ENCODE results near the gene SH2D5.

SH2D5 gene

GRCh38 chr1:20724364-20725188 lies 7.9 kb downstream of the SH2D5 start:
- no peak overlapping the region for H3K4me3 ChIP-seq (replicated peaks; ENCODE audit: low read depth, low read length)
- no peak for TF ChIP-seq CTCF (IDR thresholded peaks at IDR 0.05; ENCODE audit: low read length, missing control alignments)
- no peak for DNase-seq (ENCODE audit: low read depth)

- H3K4me3 ChIP-seq (replicated peaks; ENCODE audit: low read depth, low read length): no peak overlapping the region
- no peak for TF ChIP-seq CTCF (IDR thresholded peaks at IDR 0.05; ENCODE audit: low read length, missing control alignments)
- DNase-seq (ENCODE audit: low read depth): no peak
These were observed 8.8 kb downstream of the SH2D5 start for GRCh38 chr1:20723537-20724363.

GRCh38 chr1:20723159-20723536 lies 9.4 kb downstream of the SH2D5 start:
- no peak for TF ChIP-seq CTCF (IDR thresholded peaks at IDR 0.05; ENCODE audit: low read length, missing control alignments)
- DNase-seq (ENCODE audit: low read depth): no peak
- no peak overlapping the region for H3K4me3 ChIP-seq (replicated peaks; ENCODE audit: low read depth, low read length)

GRCh38 chr1:20721117-20722061 lies 11.1 kb downstream of the SH2D5 start:
- no peak for TF ChIP-seq CTCF (IDR thresholded peaks at IDR 0.05; ENCODE audit: low read length, missing control alignments)
- no peak overlapping the region for H3K4me3 ChIP-seq (replicated peaks; ENCODE audit: low read depth, low read length)
- no peak for DNase-seq (ENCODE audit: low read depth)

- no peak overlapping the region for H3K4me3 ChIP-seq (replicated peaks; ENCODE audit: low read depth, low read length)
- TF ChIP-seq CTCF (IDR thresholded peaks at IDR 0.05; ENCODE audit: low read length, missing control alignments): no peak
- no peak for DNase-seq (ENCODE audit: low read depth)
These were observed 11.8 kb downstream of the SH2D5 start for GRCh38 chr1:20720631-20721091.

- no peak for DNase-seq (ENCODE audit: low read depth)
- no peak for TF ChIP-seq CTCF (IDR thresholded peaks at IDR 0.05; ENCODE audit: low read length, missing control alignments)
- H3K4me3 ChIP-seq (replicated peaks; ENCODE audit: low read depth, low read length): no peak overlapping the region
These were observed 12.5 kb downstream of the SH2D5 start for GRCh38 chr1:20719871-20720620.
